SHP77 (cell line): ENCODE data around the gene GPRIN1.
A peak's percentile ranks its signal among the peaks of the same experiment; 100 is the strongest.
"Not testable (repeated sequence)": the region's sequence is repeated elsewhere in the genome, so short reads cannot be mapped to it uniquely, and the experiment has no call there.

Experiments used
- DNase-seq, 2 experiments: peaks; one replicate each; lab custom pipeline; 2025; lab: John Stamatoyannopoulos, UW

GPRIN1 gene

GRCh38 chr5:176597417-176598389 lies 12.3 kb downstream of the GPRIN1 start:
- no peak for DNase-seq

GRCh38 chr5:176596689-176597416 lies 13.1 kb downstream of the GPRIN1 start:
- no peak for DNase-seq

GRCh38 chr5:176596069-176596644 lies 13.8 kb downstream of the GPRIN1 start:
- DNase-seq, result no peak

- no peak for DNase-seq
Observed at GRCh38 chr5:176595386-176595943, 14.5 kb downstream of the GPRIN1 start.

- DNase-seq, result no peak
Observed at GRCh38 chr5:176594554-176594953, 15.4 kb downstream of the GPRIN1 start.

GRCh38 chr5:176593273-176593869 lies 16.6 kb downstream of the GPRIN1 start:
- DNase-seq, result no peak

- no peak for DNase-seq
Observed at GRCh38 chr5:176592573-176592972, 17.4 kb downstream of the GPRIN1 start.

GRCh38 chr5:176591667-176592066 lies 18.3 kb downstream of the GPRIN1 start:
- DNase-seq, result not testable (repeated sequence)

GRCh38 chr5:176590035-176590717 lies 19.8 kb downstream of the GPRIN1 start:
- DNase-seq, result peak; percentile 29 to 67

GRCh38 chr5:176589039-176589769 lies 20.8 kb downstream of the GPRIN1 start:
- no peak for DNase-seq

- DNase-seq, result no peak
Observed at GRCh38 chr5:176588297-176588696, 21.7 kb downstream of the GPRIN1 start.

GRCh38 chr5:176587398-176587797 lies 22.6 kb downstream of the GPRIN1 start:
- no peak for DNase-seq

GRCh38 chr5:176583076-176583475 lies 26.9 kb downstream of the GPRIN1 start:
- no peak for DNase-seq

GRCh38 chr5:176581361-176581760 lies 28.6 kb downstream of the GPRIN1 start:
- DNase-seq, result no peak

- DNase-seq, result no peak
Observed at GRCh38 chr5:176579323-176579722, 30.6 kb downstream of the GPRIN1 start.

- peak; percentile 49 to 50 for DNase-seq
Observed at GRCh38 chr5:176578391-176578808, 31.6 kb downstream of the GPRIN1 start.

- no peak for DNase-seq
Observed at GRCh38 chr5:176577312-176578176, 32.4 kb downstream of the GPRIN1 start.

GRCh38 chr5:176575488-176576422 lies 34.2 kb downstream of the GPRIN1 start:
- no peak for DNase-seq
